MM.1S (cell line): ENCODE measurements around the gene PLOD1.
"Not testable (repeated sequence)": the region's sequence is repeated elsewhere in the genome, so short reads cannot be mapped to it uniquely, and the experiment has no call there.

Source experiments
- EZH2 ChIP-seq: fragments of 300-600 bp; sonication (generic); optimal IDR thresholded peaks from 2 replicates; pipeline ENCODE3; 2017; ENCODE audit warnings: low read depth, mild to moderate bottlenecking, antibody characterized with exemption, low read length, mixed read lengths
- EZH2phosphoT487 ChIP-seq: fragments of 300-600 bp; sonication (generic); IDR thresholded peaks from 2 replicates; pipeline ENCODE4 v1.6.1; 2018; ENCODE audit warnings: antibody characterized with exemption, low read length
- TF ChIP-seq, protein P1 (sequence below): fragments of 300-600 bp; sonication (generic); IDR thresholded peaks from 2 replicates; pipeline ENCODE4 v1.5.1; 2016; ENCODE audit warnings: antibody characterized with exemption, low read length, mixed read lengths

DNA sequence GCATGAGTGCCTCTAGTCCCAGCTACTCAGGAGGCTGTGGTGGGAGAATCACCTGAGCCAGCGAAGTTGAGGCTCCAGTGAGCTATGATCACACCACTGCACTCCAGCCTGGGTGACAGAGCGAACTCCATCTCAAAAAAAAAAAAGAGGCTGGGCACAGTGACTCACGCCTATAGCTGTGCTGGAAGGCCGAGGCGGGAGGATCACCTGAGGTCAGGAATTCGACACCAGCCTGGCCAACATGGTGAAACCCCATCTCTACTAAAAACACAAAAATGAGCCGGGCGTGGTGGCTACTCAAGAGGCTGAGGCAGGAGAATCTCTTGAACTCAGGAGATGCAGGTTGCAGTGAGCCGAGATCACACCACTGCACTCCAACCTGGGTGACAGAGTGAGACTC lies 33.1 kb upstream of the PLOD1 start:
- TF ChIP-seq, protein P1, sequence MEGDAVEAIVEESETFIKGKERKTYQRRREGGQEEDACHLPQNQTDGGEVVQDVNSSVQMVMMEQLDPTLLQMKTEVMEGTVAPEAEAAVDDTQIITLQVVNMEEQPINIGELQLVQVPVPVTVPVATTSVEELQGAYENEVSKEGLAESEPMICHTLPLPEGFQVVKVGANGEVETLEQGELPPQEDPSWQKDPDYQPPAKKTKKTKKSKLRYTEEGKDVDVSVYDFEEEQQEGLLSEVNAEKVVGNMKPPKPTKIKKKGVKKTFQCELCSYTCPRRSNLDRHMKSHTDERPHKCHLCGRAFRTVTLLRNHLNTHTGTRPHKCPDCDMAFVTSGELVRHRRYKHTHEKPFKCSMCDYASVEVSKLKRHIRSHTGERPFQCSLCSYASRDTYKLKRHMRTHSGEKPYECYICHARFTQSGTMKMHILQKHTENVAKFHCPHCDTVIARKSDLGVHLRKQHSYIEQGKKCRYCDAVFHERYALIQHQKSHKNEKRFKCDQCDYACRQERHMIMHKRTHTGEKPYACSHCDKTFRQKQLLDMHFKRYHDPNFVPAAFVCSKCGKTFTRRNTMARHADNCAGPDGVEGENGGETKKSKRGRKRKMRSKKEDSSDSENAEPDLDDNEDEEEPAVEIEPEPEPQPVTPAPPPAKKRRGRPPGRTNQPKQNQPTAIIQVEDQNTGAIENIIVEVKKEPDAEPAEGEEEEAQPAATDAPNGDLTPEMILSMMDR: not testable (repeated sequence)
- TF ChIP-seq EZH2, EZH2phosphoT487: not testable (repeated sequence)
